IMR-90 (cell line): ENCODE data around the gene LMAN2.

ENCODE experiments used
- BHLHE40 ChIP-seq: fragments of 150-350 bp; IDR thresholded peaks from 2 replicates; pipeline ENCODE4 v1.6.1; 2016; ENCODE audit warnings: mild to moderate bottlenecking, low read depth, low read length
- MAFK ChIP-seq: IDR thresholded peaks from 2 replicates; pipeline ENCODE4 v1.6.1; 2012; ENCODE audit warnings: low read depth, low read length, improper control_type of control experiment
- POLR2A ChIP-seq: IDR thresholded peaks from 2 replicates; pipeline ENCODE4 v1.6.1; 2012; ENCODE audit warnings: mild to moderate bottlenecking, low read depth, low read length
- RAD21 ChIP-seq: IDR thresholded peaks from 2 replicates; pipeline ENCODE4 v1.6.1; 2012; ENCODE audit warnings: low read length, improper control_type of control experiment
- RCOR1 ChIP-seq: IDR thresholded peaks from 2 replicates; pipeline ENCODE4 v1.6.1; 2012; ENCODE audit warnings: mild to moderate bottlenecking, low read length, improper control_type of control experiment; ENCODE audit not compliant: insufficient replicate concordance
- SMC3 ChIP-seq: fragments of 150-350 bp; IDR thresholded peaks from 2 replicates; pipeline ENCODE4 v1.6.1; 2016; ENCODE audit warnings: low read depth, mild to moderate bottlenecking, antibody characterized with exemption, low read length, moderate library complexity
- TF ChIP-seq, protein P1 (sequence below): conservative IDR thresholded peaks from 2 replicates; pipeline ENCODE4 v1.5.1; 2012; ENCODE audit warnings: mild to moderate bottlenecking, low read depth, low read length, improper control_type of control experiment

DNA sequence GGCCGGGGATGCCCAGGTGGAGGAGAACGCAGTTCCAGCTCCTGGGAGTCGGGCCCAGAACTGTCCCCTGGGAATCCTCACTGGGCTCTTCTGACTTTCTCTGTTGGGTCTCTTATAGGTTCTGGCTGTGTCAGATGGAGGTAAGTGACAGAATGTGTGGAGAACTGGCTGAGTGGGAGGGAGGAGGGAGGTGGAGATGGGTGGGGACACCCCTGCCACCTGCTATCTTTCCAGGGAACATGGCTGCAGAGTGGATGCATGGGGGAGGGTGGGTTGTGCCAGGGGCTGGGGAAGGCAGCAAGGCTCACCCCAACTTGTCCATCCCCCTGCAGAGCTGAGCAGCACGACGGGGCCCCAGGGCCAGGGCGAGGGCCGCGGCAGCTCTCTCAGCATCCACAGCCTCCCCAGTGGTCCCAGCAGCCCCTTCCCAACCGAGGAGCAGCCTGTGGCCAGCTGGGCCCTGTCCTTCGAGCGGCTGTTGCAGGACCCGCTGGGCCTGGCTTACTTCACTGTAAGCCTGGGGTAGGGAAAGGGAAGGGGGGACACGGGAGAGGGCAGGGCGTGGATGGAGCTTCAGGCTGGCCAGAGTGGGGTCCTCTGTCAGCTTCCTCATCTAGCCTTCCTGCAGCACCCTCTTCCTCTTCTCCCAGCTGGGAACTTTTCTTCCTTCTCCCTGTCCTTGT lies 14.5 kb upstream of the LMAN2 start:
- TF ChIP-seq, protein P1, sequence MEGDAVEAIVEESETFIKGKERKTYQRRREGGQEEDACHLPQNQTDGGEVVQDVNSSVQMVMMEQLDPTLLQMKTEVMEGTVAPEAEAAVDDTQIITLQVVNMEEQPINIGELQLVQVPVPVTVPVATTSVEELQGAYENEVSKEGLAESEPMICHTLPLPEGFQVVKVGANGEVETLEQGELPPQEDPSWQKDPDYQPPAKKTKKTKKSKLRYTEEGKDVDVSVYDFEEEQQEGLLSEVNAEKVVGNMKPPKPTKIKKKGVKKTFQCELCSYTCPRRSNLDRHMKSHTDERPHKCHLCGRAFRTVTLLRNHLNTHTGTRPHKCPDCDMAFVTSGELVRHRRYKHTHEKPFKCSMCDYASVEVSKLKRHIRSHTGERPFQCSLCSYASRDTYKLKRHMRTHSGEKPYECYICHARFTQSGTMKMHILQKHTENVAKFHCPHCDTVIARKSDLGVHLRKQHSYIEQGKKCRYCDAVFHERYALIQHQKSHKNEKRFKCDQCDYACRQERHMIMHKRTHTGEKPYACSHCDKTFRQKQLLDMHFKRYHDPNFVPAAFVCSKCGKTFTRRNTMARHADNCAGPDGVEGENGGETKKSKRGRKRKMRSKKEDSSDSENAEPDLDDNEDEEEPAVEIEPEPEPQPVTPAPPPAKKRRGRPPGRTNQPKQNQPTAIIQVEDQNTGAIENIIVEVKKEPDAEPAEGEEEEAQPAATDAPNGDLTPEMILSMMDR, result no peak
- TF ChIP-seq POLR2A (no peak), SMC3 (no peak), RAD21 (no peak), BHLHE40 (no peak), MAFK (no peak), RCOR1 (no peak)
